Measurements from ENCODE around the gene ISOC1.

DNA sequence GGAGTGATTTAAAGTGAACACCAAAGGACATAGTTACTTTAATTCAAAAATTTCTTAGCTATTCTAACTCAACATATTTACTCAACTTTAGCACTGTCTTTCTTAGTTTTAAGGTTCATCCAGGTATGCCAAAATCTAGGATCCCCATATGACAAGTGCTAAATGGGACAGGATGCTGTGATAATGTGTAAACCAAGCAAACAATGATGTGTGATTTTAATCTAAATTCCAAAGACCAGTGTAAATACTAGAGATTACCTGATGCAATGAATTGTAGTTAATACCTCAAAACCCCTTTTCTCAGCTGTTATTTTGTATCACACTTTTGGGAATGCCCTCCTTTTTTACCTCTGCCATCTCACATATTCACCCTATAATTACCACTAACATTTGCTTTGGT, 26.8 kb upstream of the ISOC1 start:
- TF ChIP-seq CTCF (optimal IDR thresholded peaks at IDR 0.05 in 1 of 3, IDR thresholded peaks at IDR 0.05 in 1 of 3, conservative IDR thresholded peaks at IDR 0.05 in 1 of 3; ENCODE audit: extremely low read depth in 1 of 3, insufficient read depth in 2 of 3, low read length in 3 of 3) (no peak), EZH2 (IDR thresholded peaks at IDR 0.05; ENCODE audit: low read length) (no peak)
